ENCODE data around the gene SARNP.
"Not testable (repeated sequence)": the region's sequence is repeated elsewhere in the genome, so short reads cannot be mapped to it uniquely, and the experiment has no call there.

The SARNP gene

GRCh38 chr12:55797550-55797949 lies 20.0 kb downstream of the SARNP start:
- H3K4me1 Mint-ChIP-seq (ENCODE audit: low read depth), result peaks cover 13% of the 10 kb centered on the region
- H3K27ac Mint-ChIP-seq, result no peak overlapping the region
- peaks cover 51% of the 10 kb centered on the region for H3K36me3 Mint-ChIP-seq (ENCODE audit: low read depth)
- no peak overlapping the region for H3K4me3 Mint-ChIP-seq
- no peaks in the 10 kb centered on the region for H3K9me3 Mint-ChIP-seq
- H3K27me3 Mint-ChIP-seq (ENCODE audit: low read depth), result no peaks in the 10 kb centered on the region
- DNase-seq (ENCODE audit: low spot score), result no peak

GRCh38 chr12:55797068-55797467 lies 20.5 kb downstream of the SARNP start:
- no peak for DNase-seq (ENCODE audit: low spot score)
- Mint-ChIP-seq H3K4me1 (ENCODE audit: low read depth) (peaks cover 13% of the 10 kb centered on the region), H3K9me3 (no peaks in the 10 kb centered on the region), H3K27me3 (ENCODE audit: low read depth) (no peaks in the 10 kb centered on the region), H3K27ac (no peak overlapping the region), H3K36me3 (ENCODE audit: low read depth) (peaks cover 49% of the 10 kb centered on the region), H3K4me3 (no peak overlapping the region)

GRCh38 chr12:55795950-55796349 lies 21.6 kb downstream of the SARNP start:
- H3K4me3 Mint-ChIP-seq, result no peak overlapping the region
- DNase-seq (ENCODE audit: low spot score), result no peak
- no peaks in the 10 kb centered on the region for H3K27me3 Mint-ChIP-seq (ENCODE audit: low read depth)
- H3K27ac Mint-ChIP-seq, result no peak overlapping the region
- no peaks in the 10 kb centered on the region for H3K9me3 Mint-ChIP-seq
- peaks cover 13% of the 10 kb centered on the region for H3K4me1 Mint-ChIP-seq (ENCODE audit: low read depth)
- peaks cover 48% of the 10 kb centered on the region for H3K36me3 Mint-ChIP-seq (ENCODE audit: low read depth)

GRCh38 chr12:55789893-55790292 lies 27.6 kb downstream of the SARNP start:
- H3K27me3 Mint-ChIP-seq (ENCODE audit: low read depth), result no peaks in the 10 kb centered on the region
- H3K36me3 Mint-ChIP-seq (ENCODE audit: low read depth), result peaks cover 52% of the 10 kb centered on the region
- no peak overlapping the region for H3K27ac Mint-ChIP-seq
- no peak overlapping the region for H3K4me3 Mint-ChIP-seq
- DNase-seq (ENCODE audit: low spot score), result no peak
- H3K4me1 Mint-ChIP-seq (ENCODE audit: low read depth), result no peaks in the 10 kb centered on the region
- H3K9me3 Mint-ChIP-seq, result no peaks in the 10 kb centered on the region

DNA sequence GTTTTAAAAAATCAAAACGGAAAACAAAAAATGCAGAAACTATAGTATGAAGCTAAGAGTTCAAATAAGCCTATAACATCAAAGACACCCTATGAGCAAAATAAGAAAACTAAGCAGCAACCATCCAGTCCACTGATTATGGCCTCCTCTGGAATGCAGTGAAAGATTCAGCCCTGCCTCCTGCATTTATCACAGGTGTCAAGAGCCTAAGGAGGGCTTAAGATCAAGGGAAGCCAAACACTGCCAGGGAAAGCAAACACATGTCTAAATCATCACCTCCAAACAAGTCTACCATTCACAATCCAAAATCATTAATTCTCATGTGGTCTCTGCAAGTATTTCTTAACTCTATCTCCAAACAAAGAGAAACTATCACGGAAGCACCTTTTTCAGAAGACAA lies 28.4 kb downstream of the SARNP start:
- Mint-ChIP-seq H3K4me3 (no peak overlapping the region), H3K27ac (no peak overlapping the region), H3K27me3 (ENCODE audit: low read depth) (no peaks in the 10 kb centered on the region), H3K9me3 (no peaks in the 10 kb centered on the region), H3K36me3 (ENCODE audit: low read depth) (peaks cover 52% of the 10 kb centered on the region), H3K4me1 (ENCODE audit: low read depth) (no peaks in the 10 kb centered on the region)
- no peak for DNase-seq (ENCODE audit: low spot score)

GRCh38 chr12:55788546-55788945 lies 29.0 kb downstream of the SARNP start:
- DNase-seq (ENCODE audit: low spot score), result no peak
- Mint-ChIP-seq H3K36me3 (ENCODE audit: low read depth) (peaks cover 52% of the 10 kb centered on the region), H3K4me1 (ENCODE audit: low read depth) (no peaks in the 10 kb centered on the region), H3K4me3 (no peak overlapping the region), H3K9me3 (no peaks in the 10 kb centered on the region), H3K27ac (no peak overlapping the region), H3K27me3 (ENCODE audit: low read depth) (no peaks in the 10 kb centered on the region)

- H3K27ac Mint-ChIP-seq, result peak overlapping the region; percentile 63
- no peaks in the 10 kb centered on the region for H3K9me3 Mint-ChIP-seq
- peaks cover 16% of the 10 kb centered on the region for H3K4me1 Mint-ChIP-seq (ENCODE audit: low read depth)
- H3K27me3 Mint-ChIP-seq (ENCODE audit: low read depth), result no peaks in the 10 kb centered on the region
- H3K4me3 Mint-ChIP-seq, result peak overlapping the region; percentile 56
- no peak for DNase-seq (ENCODE audit: low spot score)
- peaks cover 58% of the 10 kb centered on the region for H3K36me3 Mint-ChIP-seq (ENCODE audit: low read depth)
These were observed 36.8 kb downstream of the SARNP start for GRCh38 chr12:55780685-55781084.

GRCh38 chr12:55777856-55778255 lies 39.7 kb downstream of the SARNP start:
- no peaks in the 10 kb centered on the region for H3K9me3 Mint-ChIP-seq
- no peak for DNase-seq (ENCODE audit: low spot score)
- peaks cover 48% of the 10 kb centered on the region for H3K36me3 Mint-ChIP-seq (ENCODE audit: low read depth)
- peak overlapping the region; percentile 19 for H3K27ac Mint-ChIP-seq
- no peak overlapping the region for H3K4me3 Mint-ChIP-seq
- no peaks in the 10 kb centered on the region for H3K27me3 Mint-ChIP-seq (ENCODE audit: low read depth)
- H3K4me1 Mint-ChIP-seq (ENCODE audit: low read depth), result peaks cover 19% of the 10 kb centered on the region

DNA sequence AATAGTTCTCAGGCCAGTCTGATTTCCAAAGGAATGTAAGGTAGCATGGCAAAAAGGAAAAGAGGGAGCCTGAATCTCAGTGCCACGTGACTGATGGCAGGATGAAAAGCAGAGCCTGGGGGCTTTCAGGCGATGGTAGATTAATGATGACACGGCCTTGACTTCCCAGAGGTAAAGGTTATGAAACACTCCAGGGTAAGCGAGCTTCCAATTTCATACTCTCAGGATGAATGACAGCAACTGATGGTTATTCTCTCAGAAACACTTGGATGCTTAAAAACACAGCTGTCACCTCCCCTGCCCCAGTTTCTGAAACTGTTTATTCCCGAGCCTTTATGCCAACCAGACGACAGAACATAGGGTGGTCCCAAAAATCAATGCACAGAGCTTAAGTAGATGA lies 45.8 kb downstream of the SARNP start:
- Mint-ChIP-seq H3K36me3 (ENCODE audit: low read depth) (peaks cover 39% of the 10 kb centered on the region), H3K27ac (peak overlapping the region; percentile 69), H3K9me3 (no peaks in the 10 kb centered on the region), H3K4me3 (no peak overlapping the region), H3K4me1 (ENCODE audit: low read depth) (peaks cover 11% of the 10 kb centered on the region), H3K27me3 (ENCODE audit: low read depth) (no peaks in the 10 kb centered on the region)
- no peak for DNase-seq (ENCODE audit: low spot score)

DNA sequence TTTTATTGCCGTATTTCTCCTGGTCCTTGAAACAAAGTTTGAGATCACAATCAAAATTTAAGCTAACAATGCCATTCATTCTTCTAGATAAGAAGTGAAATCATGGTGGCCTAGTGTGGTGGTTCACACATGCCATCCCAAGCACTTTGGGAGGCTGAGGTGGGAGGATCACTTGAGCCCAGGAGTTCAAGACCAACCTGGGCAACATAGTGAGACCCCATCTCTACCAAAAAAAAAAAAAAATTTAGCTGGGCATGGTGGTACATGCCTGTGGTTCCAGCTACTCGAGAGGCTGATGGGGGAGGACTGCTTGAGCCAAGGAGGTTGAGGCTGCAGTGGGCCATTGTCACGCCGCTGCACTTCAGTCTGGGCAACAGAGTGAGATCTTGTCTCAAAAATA lies 50.4 kb downstream of the SARNP start:
- no peak for DNase-seq (ENCODE audit: low spot score)
- H3K27ac Mint-ChIP-seq, result no peak overlapping the region
- H3K9me3 Mint-ChIP-seq, result no peaks in the 10 kb centered on the region
- peaks cover 14% of the 10 kb centered on the region for H3K4me1 Mint-ChIP-seq (ENCODE audit: low read depth)
- no peaks in the 10 kb centered on the region for H3K27me3 Mint-ChIP-seq (ENCODE audit: low read depth)
- H3K36me3 Mint-ChIP-seq (ENCODE audit: low read depth), result peaks cover 30% of the 10 kb centered on the region
- no peak overlapping the region for H3K4me3 Mint-ChIP-seq

GRCh38 chr12:55765736-55766290 lies 51.7 kb downstream of the SARNP start:
- no peak overlapping the region for H3K4me3 Mint-ChIP-seq
- no peak for DNase-seq (ENCODE audit: low spot score)
- H3K9me3 Mint-ChIP-seq, result no peaks in the 10 kb centered on the region
- peaks cover 15% of the 10 kb centered on the region for H3K4me1 Mint-ChIP-seq (ENCODE audit: low read depth)
- no peaks in the 10 kb centered on the region for H3K27me3 Mint-ChIP-seq (ENCODE audit: low read depth)
- H3K36me3 Mint-ChIP-seq (ENCODE audit: low read depth), result peaks cover 26% of the 10 kb centered on the region
- no peak overlapping the region for H3K27ac Mint-ChIP-seq

- no peak overlapping the region for H3K27ac Mint-ChIP-seq
- H3K36me3 Mint-ChIP-seq (ENCODE audit: low read depth), result peaks cover 46% of the 10 kb centered on the region
- peaks cover 16% of the 10 kb centered on the region for H3K4me1 Mint-ChIP-seq (ENCODE audit: low read depth)
- no peak for DNase-seq (ENCODE audit: low spot score)
- no peak overlapping the region for H3K4me3 Mint-ChIP-seq
- H3K9me3 Mint-ChIP-seq, result no peaks in the 10 kb centered on the region
- no peaks in the 10 kb centered on the region for H3K27me3 Mint-ChIP-seq (ENCODE audit: low read depth)
These were observed 54.9 kb downstream of the SARNP start for GRCh38 chr12:55762646-55763045.

DNA sequence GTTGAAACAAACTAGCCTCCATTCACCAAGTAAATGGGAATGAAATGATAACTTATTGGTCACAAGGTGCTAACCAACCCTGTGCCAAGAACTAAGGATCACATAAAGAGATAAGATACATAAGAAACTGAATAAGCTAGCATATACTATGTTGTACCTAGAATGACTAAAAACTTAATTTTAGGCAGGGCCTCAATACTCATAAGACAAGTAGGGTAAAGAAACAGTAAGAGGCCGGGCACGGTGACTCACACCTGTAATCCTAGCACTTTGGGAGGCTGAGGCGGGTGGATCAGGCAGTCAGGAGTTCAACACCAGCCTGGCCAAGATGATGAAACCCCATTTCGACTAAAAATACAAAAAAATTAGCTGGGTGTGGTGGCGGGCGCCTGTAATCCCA lies 56.9 kb downstream of the SARNP start:
- DNase-seq (ENCODE audit: low spot score), result peak; percentile 43
- peaks cover 9% of the 10 kb centered on the region for H3K4me1 Mint-ChIP-seq (ENCODE audit: low read depth)
- H3K4me3 Mint-ChIP-seq, result no peak overlapping the region
- peak overlapping the region; percentile 49 for H3K27ac Mint-ChIP-seq
- no peaks in the 10 kb centered on the region for H3K9me3 Mint-ChIP-seq
- peaks cover 48% of the 10 kb centered on the region for H3K36me3 Mint-ChIP-seq (ENCODE audit: low read depth)
- H3K27me3 Mint-ChIP-seq (ENCODE audit: low read depth), result no peaks in the 10 kb centered on the region

GRCh38 chr12:55758575-55758974 lies 58.9 kb downstream of the SARNP start:
- H3K4me3 Mint-ChIP-seq, H3K27ac Mint-ChIP-seq: not testable (repeated sequence)
- peaks cover 54% of the 10 kb centered on the region for H3K36me3 Mint-ChIP-seq (ENCODE audit: low read depth)

GRCh38 chr12:55757701-55758100 lies 59.8 kb downstream of the SARNP start:
- H3K27me3 Mint-ChIP-seq (ENCODE audit: low read depth), result no peaks in the 10 kb centered on the region
- no peaks in the 10 kb centered on the region for H3K9me3 Mint-ChIP-seq
- peak overlapping the region; percentile 12 for H3K27ac Mint-ChIP-seq
- H3K4me3 Mint-ChIP-seq, result no peak overlapping the region
- peaks cover 8% of the 10 kb centered on the region for H3K4me1 Mint-ChIP-seq (ENCODE audit: low read depth)
- peaks cover 57% of the 10 kb centered on the region for H3K36me3 Mint-ChIP-seq (ENCODE audit: low read depth)
- DNase-seq (ENCODE audit: low spot score), result no peak

More at GRCh38 chr12:55758575-55758974, 58.9 kb downstream of the SARNP start:
- H3K27me3 Mint-ChIP-seq (ENCODE audit: low read depth); H3K9me3 Mint-ChIP-seq; H3K4me1 Mint-ChIP-seq (ENCODE audit: low read depth); DNase-seq (ENCODE audit: low spot score): not testable (repeated sequence)

Measured in T-helper 2 cell treated with Interferon-gamma antibody and Interleukin-4, amounts not matched to agents 5 μg/mL and 100 μg/mL, for 36 hours (primary cell).